PC-3 (cell line): ENCODE data around the gene SRP68. TPM values are rescaled to one million over a fixed set of nuclear protein-coding genes. Genes with fewer than 3 reads are reported as not detected.

ENCODE experiments used
- ATAC-seq: fragments of 200-7000 bp; cut with Tn5 transposase; 2 replicates; pipeline ENCODE4 v1.9.1; 2020; ENCODE audit warnings: mild to moderate bottlenecking, moderate library complexity
- BruUV-seq: library from RNA; stranded (reverse); fragments of 400-500 nt; replicated peaks from 2 replicates; lab custom pipeline; 2021; lab: Mats Ljungman, UMichigan
- CTCF ChIA-PET: fragments of 300-600 bp; sonication (Branson Sonifier 250); formaldehyde crosslinking; loops from one replicate; lab custom pipeline; 2022; ENCODE audit warnings: antibody characterized with exemption; lab: Charles Lee
- POLR2A ChIA-PET: fragments of 300-600 bp; sonication (Branson Sonifier 250); formaldehyde crosslinking; loops from one replicate; lab custom pipeline; 2022; ENCODE audit warnings: antibody characterized with exemption; ENCODE audit not compliant: unreplicated experiment; lab: Charles Lee
- DNase-seq: peaks from one replicate; pipeline ENCODE4 v3.0.0-alpha.2; 2015
- H2AFZ ChIP-seq: fragments of 300-600 bp; sonication (generic); 2 replicates; pipeline ENCODE4 v1.6.0; 2016; ENCODE audit warnings: antibody characterized with exemption, low read length
- H3F3A ChIP-seq: fragments of 300-600 bp; sonication (generic); one replicate; pipeline ENCODE4 v1.6.0; 2017; ENCODE audit warnings: antibody characterized with exemption, low read length, control low read depth, mild to moderate bottlenecking; ENCODE audit not compliant: unreplicated experiment
- H3K27ac ChIP-seq: fragments of 300-600 bp; sonication (generic); 2 replicates; pipeline ENCODE4 v1.5.1; 2016; ENCODE audit warnings: mild to moderate bottlenecking, low read length
- H3K27me3 ChIP-seq: fragments of 300-600 bp; sonication (generic); 2 replicates; pipeline ENCODE4 v1.6.1; 2016; ENCODE audit warnings: low read length, mixed read lengths
- H3K36me3 ChIP-seq: fragments of 300-600 bp; sonication (generic); 2 replicates; pipeline ENCODE4 v1.6.1; 2016; ENCODE audit warnings: low read depth, mixed run types, low read length, mixed read lengths
- H3K4me1 ChIP-seq: fragments of 300-600 bp; sonication (generic); 2 replicates; pipeline ENCODE4 v1.5.1; 2016; ENCODE audit warnings: low read length; ENCODE audit not compliant: insufficient read depth
- H3K4me2 ChIP-seq: fragments of 300-600 bp; sonication (generic); 2 replicates; pipeline ENCODE4 v1.6.0; 2016; ENCODE audit warnings: low read length
- H3K4me3 ChIP-seq: fragments of 300-600 bp; sonication (generic); 2 replicates; pipeline ENCODE4 v1.5.1; 2016; ENCODE audit warnings: mild to moderate bottlenecking, low read length, mixed read lengths
- H3K79me2 ChIP-seq: fragments of 300-600 bp; sonication (generic); 2 replicates; pipeline ENCODE4 v1.6.1; 2017; ENCODE audit warnings: low read length, mixed read lengths
- H3K9ac ChIP-seq: fragments of 300-600 bp; sonication (generic); 2 replicates; pipeline ENCODE4 v1.6.0; 2016; ENCODE audit warnings: mild to moderate bottlenecking, low read length
- H3K9me2 ChIP-seq: fragments of 300-600 bp; sonication (generic); replicated peaks from 2 replicates; pipeline ENCODE4 v1.6.1; 2016; ENCODE audit warnings: mixed run types, low read length, mixed read lengths
- H3K9me3 ChIP-seq: fragments of 300-600 bp; sonication (generic); 2 replicates; pipeline ENCODE4 v1.6.1; 2016; ENCODE audit warnings: low read length, mixed read lengths
- H4K20me1 ChIP-seq: fragments of 300-600 bp; sonication (generic); 2 replicates; pipeline ENCODE4 v1.6.1; 2016; ENCODE audit warnings: low read length, mixed read lengths
- CTCF ChIP-seq: fragments of 300-600 bp; sonication (generic); conservative IDR thresholded peaks from 2 replicates; pipeline ENCODE4 v1.5.1; 2017; ENCODE audit warnings: antibody characterized with exemption, low read depth, mild to moderate bottlenecking, low read length
- EZH2 ChIP-seq: fragments of 300-600 bp; sonication (generic); IDR thresholded peaks from one replicate; pipeline ENCODE4 v1.6.1; 2017; ENCODE audit warnings: antibody characterized with exemption, mild to moderate bottlenecking, low read length; ENCODE audit not compliant: unreplicated experiment
- EZH2phosphoT487 ChIP-seq: fragments of 300-600 bp; sonication (generic); IDR thresholded peaks from 2 replicates; pipeline ENCODE4 v1.6.1; 2018; ENCODE audit warnings: mild to moderate bottlenecking, antibody characterized with exemption, low read length, borderline replicate concordance
- intact Hi-C: fragments of 100-400 bp; cut with micrococcal nuclease; formaldehyde crosslinking; loops from 2 replicates; pipeline ENCODE4 v1.9.0; 2023
- total RNA-seq: library from RNA; depleted of rRNA; stranded (reverse); fragments of >200 nt; gene quantifications from 2 replicates; pipeline ENCODE4 v1.2.3, GENCODE V29; 2014

Gene SRP68
- total RNA-seq, 1 experiment from 2014 or later: 60.8 TPM

GRCh38 chr17:76091526-76092286 lies 19.4 kb upstream of the SRP68 start:
- H3K4me3 ChIP-seq: no peak overlapping the region
- no peak overlapping the region for H3K9ac ChIP-seq
- no peaks in the 10 kb centered on the region for H3K4me1 ChIP-seq
- H2AFZ ChIP-seq: no peak overlapping the region
- no peaks in the 10 kb centered on the region for H3K9me2 ChIP-seq
- BruUV-seq: no TSS peak
- H3F3A ChIP-seq: no peaks in the 10 kb centered on the region
- DNase-seq (no peak), ATAC-seq (no peak)
- intact Hi-C loops: no loop called here
- CTCF ChIA-PET: no interaction called here
- TF ChIP-seq EZH2 (no peak), CTCF (no peak), EZH2phosphoT487 (no peak)
- H3K4me2 ChIP-seq: no peak overlapping the region
- H4K20me1 ChIP-seq: no peaks in the 10 kb centered on the region
- H3K27me3 ChIP-seq: no peaks in the 10 kb centered on the region
- H3K36me3 ChIP-seq: peaks cover 65% of the 10 kb centered on the region
- no peaks in the 10 kb centered on the region for H3K9me3 ChIP-seq
- POLR2A ChIA-PET: no interaction called here
- no peak overlapping the region for H3K27ac ChIP-seq
- H3K79me2 ChIP-seq: no peaks in the 10 kb centered on the region

GRCh38 chr17:76090517-76091129 lies 18.3 kb upstream of the SRP68 start:
- peaks cover 65% of the 10 kb centered on the region for H3K36me3 ChIP-seq
- DNase-seq (no peak), ATAC-seq (no peak)
- ChIA-PET POLR2A (no interaction called here), CTCF (no interaction called here)
- no peaks in the 10 kb centered on the region for H3K9me2 ChIP-seq
- H3K4me3 ChIP-seq: no peak overlapping the region
- no peak overlapping the region for H3K27ac ChIP-seq
- intact Hi-C loops: no loop called here
- H4K20me1 ChIP-seq: no peaks in the 10 kb centered on the region
- no peaks in the 10 kb centered on the region for H3K9me3 ChIP-seq
- no peak overlapping the region for H3K9ac ChIP-seq
- TF ChIP-seq EZH2: no peak
- TF ChIP-seq EZH2phosphoT487: no peak
- no peak for TF ChIP-seq CTCF
- H3K4me1 ChIP-seq: no peaks in the 10 kb centered on the region
- no peaks in the 10 kb centered on the region for H3K79me2 ChIP-seq
- H3K27me3 ChIP-seq: no peaks in the 10 kb centered on the region
- no peaks in the 10 kb centered on the region for H3F3A ChIP-seq
- H3K4me2 ChIP-seq: no peak overlapping the region
- no TSS peak for BruUV-seq
- no peak overlapping the region for H2AFZ ChIP-seq
